HepG2 (cell line): ENCODE measurements around the gene NCOA6. TPM values are rescaled to one million over a fixed set of nuclear protein-coding genes. Genes with fewer than 3 reads are reported as not detected.

Source experiments
- AGO2 ChIP-seq: fragments of 200-400 bp; formaldehyde crosslinking; optimal IDR thresholded peaks from 2 replicates; pipeline ENCODE3; 2017; ENCODE audit warnings: mild to moderate bottlenecking, low read depth, low read length, moderate library complexity
- GLI4 ChIP-seq: sonication (generic); formaldehyde crosslinking; IDR thresholded peaks from 2 replicates; pipeline ENCODE4 v1.5.1; 2020; ENCODE audit warnings: missing genetic modification reagents, mild to moderate bottlenecking, moderate library complexity, borderline replicate concordance
- HDAC6 ChIP-seq: fragments of 200-600 bp; sonication (generic); IDR thresholded peaks from 2 replicates; pipeline ENCODE4 v1.7.0; 2017; ENCODE audit warnings: mild to moderate bottlenecking, antibody characterized with exemption, low read length, low read depth
- MEF2D ChIP-seq: sonication (generic); formaldehyde crosslinking; IDR thresholded peaks from 2 replicates; pipeline ENCODE4 v1.5.1; 2020; ENCODE audit warnings: mild to moderate bottlenecking, missing genetic modification reagents
- NFAT5 ChIP-seq: sonication (generic); formaldehyde crosslinking; IDR thresholded peaks from 2 replicates; pipeline ENCODE4 v1.4.0; 2020; ENCODE audit warnings: missing genetic modification reagents
- NFIB ChIP-seq: sonication (generic); formaldehyde crosslinking; IDR thresholded peaks from 2 replicates; pipeline ENCODE4 v1.9.0; 2021; ENCODE audit warnings: missing genetic modification reagents, mild to moderate bottlenecking, borderline replicate concordance
- REPIN1 ChIP-seq: sonication (generic); formaldehyde crosslinking; IDR thresholded peaks from 2 replicates; pipeline ENCODE4 v1.8.0; 2022; ENCODE audit warnings: missing genetic modification reagents, low read depth, mild to moderate bottlenecking, borderline replicate concordance
- REXO4 ChIP-seq: sonication (generic); formaldehyde crosslinking; IDR thresholded peaks from 2 replicates; pipeline ENCODE4 v1.8.0; 2022; ENCODE audit warnings: missing genetic modification reagents, mild to moderate bottlenecking, borderline replicate concordance
- SIX4 ChIP-seq: sonication (generic); formaldehyde crosslinking; IDR thresholded peaks from 2 replicates; pipeline ENCODE4 v1.4.0; 2020; ENCODE audit warnings: missing genetic modification reagents
- SMARCE1 ChIP-seq: fragments of 450-650 bp; IDR thresholded peaks from 2 replicates; pipeline ENCODE4 v1.6.1; 2017; ENCODE audit warnings: borderline replicate concordance
- XBP1 ChIP-seq: sonication (generic); formaldehyde crosslinking; IDR thresholded peaks from 2 replicates; pipeline ENCODE4 v1.5.0; 2020; ENCODE audit warnings: missing genetic modification reagents
- ZNF138 ChIP-seq: sonication (generic); formaldehyde crosslinking; IDR thresholded peaks from 2 replicates; pipeline ENCODE4 v1.5.0; 2020; ENCODE audit warnings: mild to moderate bottlenecking, low read depth, missing genetic modification reagents
- ZNF251 ChIP-seq: sonication (generic); formaldehyde crosslinking; IDR thresholded peaks from 2 replicates; pipeline ENCODE4 v1.9.0; 2021; ENCODE audit warnings: mild to moderate bottlenecking, missing genetic modification reagents
- ZNF282 ChIP-seq: fragments of 450-650 bp; IDR thresholded peaks from 2 replicates; pipeline ENCODE4 v1.6.1; 2018; ENCODE audit not compliant: partially characterized antibody
- ZNF431 ChIP-seq: sonication (generic); formaldehyde crosslinking; IDR thresholded peaks from 2 replicates; pipeline ENCODE4 v1.9.0; 2022; ENCODE audit warnings: missing genetic modification reagents, low read depth, mild to moderate bottlenecking, borderline replicate concordance
- ZNF432 ChIP-seq: sonication (generic); formaldehyde crosslinking; IDR thresholded peaks from 2 replicates; pipeline ENCODE4 v1.5.0; 2020; ENCODE audit warnings: missing genetic modification reagents, mild to moderate bottlenecking, borderline replicate concordance
- ZNF597 ChIP-seq: sonication (generic); formaldehyde crosslinking; IDR thresholded peaks from 2 replicates; pipeline ENCODE4 v1.5.0; 2020; ENCODE audit warnings: missing genetic modification reagents
- ZNF713 ChIP-seq: sonication (generic); formaldehyde crosslinking; IDR thresholded peaks from 2 replicates; pipeline ENCODE4 v1.4.0; 2020; ENCODE audit warnings: mild to moderate bottlenecking, missing genetic modification reagents
- ZNF761 ChIP-seq: sonication (generic); formaldehyde crosslinking; conservative IDR thresholded peaks from 2 replicates; pipeline ENCODE4 v1.4.0; 2020; ENCODE audit warnings: mild to moderate bottlenecking, missing genetic modification reagents
- ZNF776 ChIP-seq: sonication (generic); formaldehyde crosslinking; IDR thresholded peaks from 2 replicates; pipeline ENCODE4 v1.4.0; 2020; ENCODE audit warnings: mild to moderate bottlenecking, missing genetic modification reagents
- polyA plus RNA-seq, 8 experiments: library from polyadenylated mRNA; depleted of rRNA in 3 of 8; stranded (reverse) in 7 of 8; unstranded in 1 of 8; fragments of >200 nt; fragmentation: Illumina TruSeq in 4 of 8; extraction: Trizol in 4 of 8; gene quantifications; 2 replicates each; pipeline versions ENCODE4 v1.2.1 to v1.2.3, GENCODE V29; 2011 to 2016; ENCODE audit warnings: low read depth in 4 of 8, missing spikeins in 1 of 8, mixed read lengths in 1 of 8; ENCODE audit not compliant: insufficient read depth in 1 of 8
- total RNA-seq, 5 experiments: library from RNA; depleted of rRNA; stranded (reverse); fragments of >200 nt; fragmentation: Illumina TruSeq; extraction: Trizol; gene quantifications; 2 replicates each; pipeline ENCODE4 v1.2.3, GENCODE V29; 2016; ENCODE audit warnings: low read depth in 1 of 5
- TF ChIP-seq, protein P1 (sequence below): sonication (generic); formaldehyde crosslinking; IDR thresholded peaks from 2 replicates; pipeline ENCODE4 v1.8.1; 2023; ENCODE audit warnings: mild to moderate bottlenecking, missing genetic modification reagents
- TF ChIP-seq, protein P2 (sequence below): sonication (generic); formaldehyde crosslinking; IDR thresholded peaks from 2 replicates; pipeline ENCODE4 v1.4.0; 2020; ENCODE audit warnings: missing genetic modification reagents, low read depth, mild to moderate bottlenecking, borderline replicate concordance

The NCOA6 gene
- total and polyA plus RNA-seq, 2 of the 13 experiments (the other 11 are each of a cell fraction or from before 2014, with no cell fraction given): 11.2 to 29.3 TPM

GRCh38 chr20:34824806-34825529 is 483 bp downstream of the NCOA6 start (continued):
- TF ChIP-seq NFAT5 (CRISPR knock-in tag): no peak; the same call in 1 of the 2 replicates
- TF ChIP-seq MEF2D (CRISPR knock-in tag): no peak; the same call in 1 of the 2 replicates
- peak; percentile 81; the same call in 1 of the 2 replicates for TF ChIP-seq GLI4
- no peak for TF ChIP-seq SIX4 (CRISPR knock-in tag)
- TF ChIP-seq XBP1 (CRISPR knock-in tag): no peak
- TF ChIP-seq SMARCE1: no peak
- TF ChIP-seq, protein P1, sequence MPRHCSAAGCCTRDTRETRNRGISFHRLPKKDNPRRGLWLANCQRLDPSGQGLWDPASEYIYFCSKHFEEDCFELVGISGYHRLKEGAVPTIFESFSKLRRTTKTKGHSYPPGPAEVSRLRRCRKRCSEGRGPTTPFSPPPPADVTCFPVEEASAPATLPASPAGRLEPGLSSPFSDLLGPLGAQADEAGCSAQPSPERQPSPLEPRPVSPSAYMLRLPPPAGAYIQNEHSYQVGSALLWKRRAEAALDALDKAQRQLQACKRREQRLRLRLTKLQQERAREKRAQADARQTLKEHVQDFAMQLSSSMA: no peak
- TF ChIP-seq ZNF138 (CRISPR knock-in tag): no peak
- 0 out of 2 replicates have a peak, but pooled peaks have one; percentile 75 for TF ChIP-seq ZNF776 (CRISPR knock-in tag)
- no peak for TF ChIP-seq ZNF761
- TF ChIP-seq ZNF597 (CRISPR knock-in tag): no peak
- no peak for TF ChIP-seq ZNF282
- TF ChIP-seq ZNF432 (CRISPR knock-in tag): no peak
- peak; percentile 61; the same call in 1 of the 2 replicates for TF ChIP-seq ZNF431
- TF ChIP-seq ZNF713 (CRISPR knock-in tag): 0 out of 2 replicates have a peak, but pooled peaks have one; percentile 47
- TF ChIP-seq NFIB (CRISPR knock-in tag): no peak
- TF ChIP-seq REXO4 (CRISPR knock-in tag): no peak
- peak; percentile 61 for TF ChIP-seq AGO2
- TF ChIP-seq REPIN1 (CRISPR knock-in tag): no peak
- TF ChIP-seq ZNF251 (CRISPR knock-in tag): no peak
- no peak for TF ChIP-seq HDAC6
- TF ChIP-seq, protein P2, sequence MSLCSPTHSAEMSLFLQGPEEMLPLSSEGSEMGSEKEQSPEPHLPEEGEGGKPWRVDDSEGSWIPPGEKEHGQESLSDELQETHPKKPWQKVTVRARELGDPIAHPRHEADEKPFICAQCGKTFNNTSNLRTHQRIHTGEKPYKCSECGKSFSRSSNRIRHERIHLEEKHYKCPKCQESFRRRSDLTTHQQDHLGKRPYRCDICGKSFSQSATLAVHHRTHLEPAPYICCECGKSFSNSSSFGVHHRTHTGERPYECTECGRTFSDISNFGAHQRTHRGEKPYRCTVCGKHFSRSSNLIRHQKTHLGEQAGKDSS (CRISPR knock-in tag): peak; percentile 91
